Keratinocyte (primary cell): ENCODE measurements around the gene TLR4.

Source experiments
- EZH2 ChIP-seq: IDR thresholded peaks from one replicate; pipeline ENCODE4 v1.6.1; 2012; ENCODE audit warnings: inconsistent platforms, mild to moderate bottlenecking, low read length, moderate library complexity
- TF ChIP-seq, protein P1 (sequence below), 3 experiments: IDR thresholded peaks in 1 of 3; conservative IDR thresholded peaks in 1 of 3; optimal IDR thresholded peaks in 1 of 3; 2 replicates in 2 of 3; 3 replicates in 1 of 3; pipeline versions ENCODE3 to v1.5.1; 2011; ENCODE audit warnings: low read length in 3 of 3, mild to moderate bottlenecking in 3 of 3, moderate library complexity in 2 of 3, control low read depth in 1 of 3, inconsistent platforms in 1 of 3; ENCODE audit not compliant: insufficient read depth in 2 of 3; ENCODE audit errors: extremely low read depth in 1 of 3

DNA sequence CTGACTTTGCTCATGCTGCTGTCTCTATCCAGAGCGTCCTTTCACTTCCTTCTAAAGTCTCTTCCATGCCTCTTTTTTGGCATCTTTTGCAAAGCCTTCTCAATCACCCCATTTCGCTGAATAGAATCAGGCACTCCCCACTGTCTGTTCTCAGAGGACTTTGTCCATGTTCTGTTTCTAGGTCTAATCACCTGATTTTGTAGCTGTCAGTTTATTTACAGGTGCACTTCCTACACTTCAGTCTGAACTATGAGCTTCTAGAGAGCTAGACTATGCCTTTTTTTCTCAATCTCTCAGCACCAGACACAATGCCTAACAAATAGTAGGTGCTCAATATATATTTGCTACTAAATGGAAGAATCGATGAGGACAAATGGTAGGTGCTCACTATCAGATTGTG lies 29.9 kb downstream of the TLR4 start:
- TF ChIP-seq, protein P1, sequence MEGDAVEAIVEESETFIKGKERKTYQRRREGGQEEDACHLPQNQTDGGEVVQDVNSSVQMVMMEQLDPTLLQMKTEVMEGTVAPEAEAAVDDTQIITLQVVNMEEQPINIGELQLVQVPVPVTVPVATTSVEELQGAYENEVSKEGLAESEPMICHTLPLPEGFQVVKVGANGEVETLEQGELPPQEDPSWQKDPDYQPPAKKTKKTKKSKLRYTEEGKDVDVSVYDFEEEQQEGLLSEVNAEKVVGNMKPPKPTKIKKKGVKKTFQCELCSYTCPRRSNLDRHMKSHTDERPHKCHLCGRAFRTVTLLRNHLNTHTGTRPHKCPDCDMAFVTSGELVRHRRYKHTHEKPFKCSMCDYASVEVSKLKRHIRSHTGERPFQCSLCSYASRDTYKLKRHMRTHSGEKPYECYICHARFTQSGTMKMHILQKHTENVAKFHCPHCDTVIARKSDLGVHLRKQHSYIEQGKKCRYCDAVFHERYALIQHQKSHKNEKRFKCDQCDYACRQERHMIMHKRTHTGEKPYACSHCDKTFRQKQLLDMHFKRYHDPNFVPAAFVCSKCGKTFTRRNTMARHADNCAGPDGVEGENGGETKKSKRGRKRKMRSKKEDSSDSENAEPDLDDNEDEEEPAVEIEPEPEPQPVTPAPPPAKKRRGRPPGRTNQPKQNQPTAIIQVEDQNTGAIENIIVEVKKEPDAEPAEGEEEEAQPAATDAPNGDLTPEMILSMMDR (optimal IDR thresholded peaks at IDR 0.05 in 1 of 3, IDR thresholded peaks at IDR 0.05 in 1 of 3, conservative IDR thresholded peaks at IDR 0.05 in 1 of 3; ENCODE audit: extremely low read depth in 1 of 3, insufficient read depth in 2 of 3, low read length in 3 of 3) = no peak
- TF ChIP-seq EZH2 = no peak
